Measurements from ENCODE around the gene XXYLT1. TPM values are rescaled to one million over a fixed set of nuclear protein-coding genes. Genes with fewer than 3 reads are reported as not detected.
A peak's percentile ranks its signal among the peaks of the same experiment; 100 is the strongest.

The XXYLT1 gene
- total and polyA plus RNA-seq, 9 of the 15 experiments (the other 6 are each of a cell fraction or from before 2014, with no cell fraction given) = 1.9 to 18.9 (median 15.0) TPM

DNA sequence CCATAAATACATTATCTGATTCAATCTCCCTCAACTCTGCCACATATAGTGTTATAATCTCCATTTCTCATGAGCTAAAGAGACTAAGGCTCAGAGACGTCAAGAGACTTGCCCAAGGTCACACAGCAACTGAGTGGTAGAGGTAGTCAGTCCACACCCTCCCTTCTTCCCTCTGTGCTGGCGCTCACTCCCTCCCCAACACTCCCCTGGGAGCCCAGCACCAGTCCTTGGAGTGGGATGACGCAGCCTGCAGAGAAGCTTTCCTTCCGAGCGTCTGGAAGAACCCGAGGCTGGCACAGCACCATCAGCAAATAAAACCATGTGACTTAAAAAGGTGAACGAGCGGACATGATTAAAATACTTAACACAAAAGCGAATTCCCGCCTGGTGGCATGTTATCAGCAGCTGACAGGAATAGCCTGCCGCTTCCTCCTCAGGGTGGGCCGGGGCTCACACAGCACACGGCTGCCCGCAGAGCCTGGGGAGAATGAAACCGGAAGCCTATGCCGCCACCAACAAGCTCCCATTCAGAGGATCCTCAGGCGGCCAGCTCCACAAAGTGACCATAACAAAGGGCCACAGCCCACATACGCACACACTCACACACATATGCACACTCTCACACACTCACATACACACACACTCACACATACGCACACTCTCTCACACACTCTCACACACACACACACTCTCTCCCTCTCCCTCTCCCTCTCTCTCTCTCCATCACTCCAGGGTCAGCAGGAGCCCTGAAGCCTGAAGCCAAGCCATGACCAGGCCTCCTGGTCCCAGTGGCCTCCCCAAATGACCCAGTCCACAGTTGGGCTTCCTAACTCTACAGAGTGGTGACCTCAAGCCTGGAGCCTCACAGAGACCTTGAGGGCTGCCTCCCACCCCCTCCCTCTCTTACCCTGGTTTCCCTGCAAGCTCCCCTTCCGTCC is 120.5 kb downstream of the XXYLT1 start (continued):
- TF ChIP-seq ZNF146 (CRISPR knock-in tag; IDR thresholded peaks at IDR 0.05; ENCODE audit: unreplicated experiment) (no peak), TGIF2 (CRISPR knock-in tag; IDR thresholded peaks at IDR 0.05) (no peak), FOXM1 (IDR thresholded peaks at IDR 0.05; ENCODE audit: low read depth) (0 out of 2 replicates have a peak, but pooled peaks have one; percentile 38), FOXM1 (CRISPR knock-in tag; IDR thresholded peaks at IDR 0.05; ENCODE audit: low read depth) (no peak), GABPA (tag; conservative IDR thresholded peaks at IDR 0.05; ENCODE audit: low read depth) (peak; percentile 74), PHF20 (IDR thresholded peaks at IDR 0.05; ENCODE audit: partially characterized antibody) (peak; percentile 26), ZNF75A (CRISPR knock-in tag; IDR thresholded peaks at IDR 0.05) (no peak), EHMT2 (IDR thresholded peaks at IDR 0.05) (peak; percentile 69), ILF3 (IDR thresholded peaks at IDR 0.05; ENCODE audit: borderline replicate concordance) (no peak), KDM1A (IDR thresholded peaks at IDR 0.05) (peak; percentile 88 to 96), SRF (CRISPR knock-in tag; IDR thresholded peaks at IDR 0.05) (no peak), ADNP (tag; IDR thresholded peaks at IDR 0.05) (peak; percentile 97), ZNF589 (CRISPR knock-in tag; IDR thresholded peaks at IDR 0.05; ENCODE audit: low read depth) (peak; percentile 82; the same call in 1 of the 2 replicates), GTF2F1 (IDR thresholded peaks at IDR 0.05; ENCODE audit: low read depth, low read length) (no peak), SPI1 (IDR thresholded peaks at IDR 0.05; ENCODE audit: borderline replicate concordance, low read depth, low read length) (peak; percentile 49; the same call in 1 of the 2 replicates), PCBP1 (IDR thresholded peaks at IDR 0.05; ENCODE audit: low read depth, low read length, poor library complexity, severe bottlenecking) (no peak), TBP (optimal IDR thresholded peaks at IDR 0.05; ENCODE audit: low read depth, low read length) (peak; percentile 13), ZNF239 (CRISPR knock-in tag; IDR thresholded peaks at IDR 0.05) (no peak), JUND (IDR thresholded peaks at IDR 0.05; ENCODE audit: borderline replicate concordance, low read depth, low read length) (0 out of 2 replicates have a peak, but pooled peaks have one; percentile 11), JUND (tag; IDR thresholded peaks at IDR 0.05; ENCODE audit: borderline replicate concordance, low read depth, low read length) (0 out of 3 replicates have a peak, but pooled peaks have one; percentile 9)
- TF ChIP-seq, protein P1, sequence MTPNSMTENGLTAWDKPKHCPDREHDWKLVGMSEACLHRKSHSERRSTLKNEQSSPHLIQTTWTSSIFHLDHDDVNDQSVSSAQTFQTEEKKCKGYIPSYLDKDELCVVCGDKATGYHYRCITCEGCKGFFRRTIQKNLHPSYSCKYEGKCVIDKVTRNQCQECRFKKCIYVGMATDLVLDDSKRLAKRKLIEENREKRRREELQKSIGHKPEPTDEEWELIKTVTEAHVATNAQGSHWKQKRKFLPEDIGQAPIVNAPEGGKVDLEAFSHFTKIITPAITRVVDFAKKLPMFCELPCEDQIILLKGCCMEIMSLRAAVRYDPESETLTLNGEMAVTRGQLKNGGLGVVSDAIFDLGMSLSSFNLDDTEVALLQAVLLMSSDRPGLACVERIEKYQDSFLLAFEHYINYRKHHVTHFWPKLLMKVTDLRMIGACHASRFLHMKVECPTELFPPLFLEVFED (CRISPR knock-in tag; conservative IDR thresholded peaks at IDR 0.05) = peak; percentile 97
- TF ChIP-seq, protein P2, sequence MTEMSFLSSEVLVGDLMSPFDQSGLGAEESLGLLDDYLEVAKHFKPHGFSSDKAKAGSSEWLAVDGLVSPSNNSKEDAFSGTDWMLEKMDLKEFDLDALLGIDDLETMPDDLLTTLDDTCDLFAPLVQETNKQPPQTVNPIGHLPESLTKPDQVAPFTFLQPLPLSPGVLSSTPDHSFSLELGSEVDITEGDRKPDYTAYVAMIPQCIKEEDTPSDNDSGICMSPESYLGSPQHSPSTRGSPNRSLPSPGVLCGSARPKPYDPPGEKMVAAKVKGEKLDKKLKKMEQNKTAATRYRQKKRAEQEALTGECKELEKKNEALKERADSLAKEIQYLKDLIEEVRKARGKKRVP (CRISPR knock-in tag; IDR thresholded peaks at IDR 0.05) = no peak
- TF ChIP-seq, protein P3, sequence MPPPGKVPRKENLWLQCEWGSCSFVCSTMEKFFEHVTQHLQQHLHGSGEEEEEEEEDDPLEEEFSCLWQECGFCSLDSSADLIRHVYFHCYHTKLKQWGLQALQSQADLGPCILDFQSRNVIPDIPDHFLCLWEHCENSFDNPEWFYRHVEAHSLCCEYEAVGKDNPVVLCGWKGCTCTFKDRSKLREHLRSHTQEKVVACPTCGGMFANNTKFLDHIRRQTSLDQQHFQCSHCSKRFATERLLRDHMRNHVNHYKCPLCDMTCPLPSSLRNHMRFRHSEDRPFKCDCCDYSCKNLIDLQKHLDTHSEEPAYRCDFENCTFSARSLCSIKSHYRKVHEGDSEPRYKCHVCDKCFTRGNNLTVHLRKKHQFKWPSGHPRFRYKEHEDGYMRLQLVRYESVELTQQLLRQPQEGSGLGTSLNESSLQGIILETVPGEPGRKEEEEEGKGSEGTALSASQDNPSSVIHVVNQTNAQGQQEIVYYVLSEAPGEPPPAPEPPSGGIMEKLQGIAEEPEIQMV (tag; conservative IDR thresholded peaks at IDR 0.05; ENCODE audit: low read depth) = no peak
- TF ChIP-seq, protein P4, sequence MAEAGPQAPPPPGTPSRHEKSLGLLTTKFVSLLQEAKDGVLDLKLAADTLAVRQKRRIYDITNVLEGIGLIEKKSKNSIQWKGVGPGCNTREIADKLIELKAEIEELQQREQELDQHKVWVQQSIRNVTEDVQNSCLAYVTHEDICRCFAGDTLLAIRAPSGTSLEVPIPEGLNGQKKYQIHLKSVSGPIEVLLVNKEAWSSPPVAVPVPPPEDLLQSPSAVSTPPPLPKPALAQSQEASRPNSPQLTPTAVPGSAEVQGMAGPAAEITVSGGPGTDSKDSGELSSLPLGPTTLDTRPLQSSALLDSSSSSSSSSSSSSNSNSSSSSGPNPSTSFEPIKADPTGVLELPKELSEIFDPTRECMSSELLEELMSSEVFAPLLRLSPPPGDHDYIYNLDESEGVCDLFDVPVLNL (CRISPR knock-in tag; IDR thresholded peaks at IDR 0.05; ENCODE audit: low read depth) = no peak

All from K562 (cell line).